ENCODE measurements around the gene BTNL2. TPM values are rescaled to one million over a fixed set of nuclear protein-coding genes. Genes with fewer than 3 reads are reported as not detected.

Gene BTNL2
- total and polyA plus RNA-seq, 2 donors (not counting 3 experiments of a cell fraction or from before 2014, with no cell fraction given): not detected

GRCh38 chr6:32416036-32416435, 9.1 kb upstream of the BTNL2 start:
- dilution Hi-C loops (cut with MboI; ENCODE audit: extremely low pct_ligation_motif_present, low sequenced_read_pairs) (loop anchor here (25.0 kb wide), 1 partner anchor 154 kb away; no protein-coding TSS in a partner anchor), intact Hi-C loops (cut with micrococcal nuclease) (loop anchor here (10.0 kb wide), 1 partner anchor 301 kb away; no protein-coding TSS in a partner anchor)
- no peak for FAIRE-seq
- H3K27ac ChIP-seq (ENCODE audit: insufficient read depth, low read depth, low read length): no peak overlapping the region
- BruUV-seq (replicated peaks): no TSS peak
- TF ChIP-seq GATA2 (IDR thresholded peaks at IDR 0.05; ENCODE audit: insufficient read depth, insufficient read length, low read depth, low read length): no peak
- no peak for TF ChIP-seq CTCF (IDR thresholded peaks at IDR 0.05; ENCODE audit: extremely low read depth in 1 of 2, insufficient read depth in 1 of 2, low read depth in 1 of 2, low read length in 2 of 2)
- peak; percentile 12 for TF ChIP-seq FOS (IDR thresholded peaks at IDR 0.05; ENCODE audit: borderline replicate concordance, insufficient read depth, low read length)
- peaks cover 8% of the 10 kb centered on the region for H3K4me1 ChIP-seq (ENCODE audit: control insufficient read depth, extremely low read depth, insufficient read depth, low read length)
- peak overlapping the region; percentile 89 for H3K4me2 ChIP-seq (ENCODE audit: insufficient read depth, low read length)
- no peaks in the 10 kb centered on the region for H4K20me1 ChIP-seq (replicated peaks; ENCODE audit: control insufficient read depth, extremely low read depth, insufficient read depth, low read length)
- ChIA-PET CTCF (interaction anchor here (0.6 to 5.3 kb wide), 11 partner anchors 10 to 452 kb away, joined by 3 to 51 read pairs (median 4); partner anchors contain the start of genes PSMB9 and TAP1), POLR2A (no interaction called here)
- H2AFZ ChIP-seq (ENCODE audit: low read depth, low read length): peak overlapping the region; percentile 75
- DNase-seq (ENCODE audit: low read depth, low spot score): peak; percentile 13
- peaks cover 27 to 36% of the 10 kb centered on the region in 2 experiments for H3K27me3 ChIP-seq (ENCODE audit: control insufficient read depth in 2 of 2, insufficient read depth in 2 of 2, low read length in 2 of 2)
- H3K9ac ChIP-seq (replicated peaks; ENCODE audit: extremely low read depth, insufficient read depth, low read length): peak overlapping the region; percentile 61
- H3K9me1 ChIP-seq (replicated peaks; ENCODE audit: control insufficient read depth, extremely low read depth, insufficient read depth, low read length): no peaks in the 10 kb centered on the region
- no peaks in the 10 kb centered on the region for H3K79me2 ChIP-seq (ENCODE audit: control insufficient read depth, insufficient read depth, low read length)
- peak overlapping the region in 1 of 3 experiments; percentile 56 for H3K4me3 ChIP-seq (replicated peaks in 1 of 3; ENCODE audit: insufficient read depth in 1 of 3, low read depth in 1 of 3, low read length in 3 of 3)
- no peaks in the 10 kb centered on the region for H3K9me3 ChIP-seq (replicated peaks; ENCODE audit: control insufficient read depth, insufficient read depth, low read length)
- H3K36me3 ChIP-seq (ENCODE audit: control insufficient read depth in 2 of 2, extremely low read depth in 1 of 2, insufficient read depth in 2 of 2, low read length in 2 of 2): no peaks in the 10 kb centered on the region

GRCh38 chr6:32415521-32416019, 8.6 kb upstream of the BTNL2 start:
- Histone ChIP-seq H3K79me2 (ENCODE audit: control insufficient read depth, insufficient read depth, low read length) (no peaks in the 10 kb centered on the region), H3K9me1 (replicated peaks; ENCODE audit: control insufficient read depth, extremely low read depth, insufficient read depth, low read length) (no peaks in the 10 kb centered on the region), H3K36me3 (ENCODE audit: control insufficient read depth in 2 of 2, extremely low read depth in 1 of 2, insufficient read depth in 2 of 2, low read length in 2 of 2) (no peaks in the 10 kb centered on the region), H2AFZ (ENCODE audit: low read depth, low read length) (peak overlapping the region; percentile 75), H3K4me3 (replicated peaks in 1 of 3; ENCODE audit: insufficient read depth in 1 of 3, low read depth in 1 of 3, low read length in 3 of 3) (peak overlapping the region in 1 of 3 experiments; percentile 56), H3K9ac (replicated peaks; ENCODE audit: extremely low read depth, insufficient read depth, low read length) (peak overlapping the region; percentile 61), H3K4me2 (ENCODE audit: insufficient read depth, low read length) (peak overlapping the region; percentile 89), H3K27ac (ENCODE audit: insufficient read depth, low read depth, low read length) (peak overlapping the region; percentile 30), H3K27me3 (ENCODE audit: control insufficient read depth in 2 of 2, insufficient read depth in 2 of 2, low read length in 2 of 2) (peaks cover 22 to 35% of the 10 kb centered on the region in 2 experiments), H3K4me1 (ENCODE audit: control insufficient read depth, extremely low read depth, insufficient read depth, low read length) (peaks cover 8% of the 10 kb centered on the region), H3K9me3 (replicated peaks; ENCODE audit: control insufficient read depth, insufficient read depth, low read length) (no peaks in the 10 kb centered on the region), H4K20me1 (replicated peaks; ENCODE audit: control insufficient read depth, extremely low read depth, insufficient read depth, low read length) (no peaks in the 10 kb centered on the region)
- FAIRE-seq (peak; percentile 80), DNase-seq (ENCODE audit: low read depth, low spot score) (peak; percentile 68)
- ChIA-PET POLR2A (no interaction called here), CTCF (interaction anchor here (0.8 to 5.3 kb wide), 11 partner anchors 9 to 453 kb away, joined by 3 to 51 read pairs (median 10); partner anchors contain the start of genes PSMB9 and TAP1)
- TF ChIP-seq GATA2 (IDR thresholded peaks at IDR 0.05; ENCODE audit: insufficient read depth, insufficient read length, low read depth, low read length) (no peak), MAX (IDR thresholded peaks at IDR 0.05; ENCODE audit: insufficient read depth, insufficient read length) (no peak), CTCF (IDR thresholded peaks at IDR 0.05; ENCODE audit: extremely low read depth in 1 of 2, insufficient read depth in 1 of 2, low read depth in 1 of 2, low read length in 2 of 2) (peak; percentile 87 to 91), FOS (IDR thresholded peaks at IDR 0.05; ENCODE audit: borderline replicate concordance, insufficient read depth, low read length) (no peak), POLR2AphosphoS5 (IDR thresholded peaks at IDR 0.05; ENCODE audit: insufficient read depth, low read depth, low read length) (no peak)
- intact Hi-C loops (cut with micrococcal nuclease): loop anchor here (1.0 to 10.0 kb wide), 4 partner anchors 285 to 453 kb away; no protein-coding TSS in a partner anchor
- TSS peak; percentile 72 for BruUV-seq (replicated peaks)
- dilution Hi-C loops (cut with MboI; ENCODE audit: extremely low pct_ligation_motif_present, low sequenced_read_pairs): loop anchor here (25.0 kb wide), 1 partner anchor 153 kb away; no protein-coding TSS in a partner anchor
